Caki2 (cell line): Measurements from ENCODE around the gene LDLRAD3. TPM values are rescaled to one million over a fixed set of nuclear protein-coding genes. Genes with fewer than 3 reads are reported as not detected.
A peak's percentile ranks its signal among the peaks of the same experiment; 100 is the strongest.
"Not testable (repeated sequence)": the region's sequence is repeated elsewhere in the genome, so short reads cannot be mapped to it uniquely, and the experiment has no call there.

Experiments
- DNase-seq: peaks from one replicate; pipeline ENCODE4 v3.0.0-alpha.2; 2015; ENCODE audit warnings: low read depth
- in situ Hi-C: cut with HindIII; loops from 2 replicates; pipeline ENCODE4 v1.10.0; 2016; ENCODE audit warnings: low sequenced_read_pairs, low pct_unique_long_range_greater_than_20kb, mixed read lengths
- total RNA-seq: library from RNA; depleted of rRNA; stranded (reverse); fragments of >200 nt; shearing (Covaris generic); gene quantifications from 2 replicates; pipeline ENCODE4 v1.2.3, GENCODE V29; 2014; ENCODE audit warnings: low replicate concordance

Gene LDLRAD3
- total RNA-seq, 1 experiment from 2014 or later = 1.9 TPM

GRCh38 chr11:36024716-36025115 is 80.9 kb downstream of the LDLRAD3 start:
- no peak for DNase-seq
- in situ Hi-C loops = no loop called here

- no peak for DNase-seq
- in situ Hi-C loops = no loop called here
Observed at GRCh38 chr11:36026315-36026968, 82.6 kb downstream of the LDLRAD3 start.

DNA sequence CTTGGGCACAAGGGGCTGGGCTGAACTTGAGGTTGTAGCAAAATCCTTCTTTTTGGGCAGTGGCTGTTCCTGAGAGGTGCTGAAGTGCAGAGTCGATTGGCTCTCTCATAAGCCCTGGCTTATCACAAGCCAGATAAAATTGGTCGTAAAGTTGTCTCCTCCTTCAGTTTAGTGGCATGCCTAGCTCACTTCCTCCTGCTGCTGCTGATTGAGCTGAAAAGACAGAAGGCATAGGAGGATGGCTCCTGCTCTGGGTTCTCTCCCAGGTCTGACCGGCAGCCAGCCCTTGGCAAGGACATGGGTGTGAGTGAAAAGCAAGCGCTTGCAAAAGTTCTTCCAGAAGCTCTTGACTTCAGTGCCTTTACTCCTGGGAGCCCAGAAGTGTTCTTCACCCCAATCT is 83.9 kb downstream of the LDLRAD3 start:
- in situ Hi-C loops = no loop called here
- DNase-seq = no peak

- DNase-seq = no peak
- in situ Hi-C loops = no loop called here
Observed at GRCh38 chr11:36029616-36030015, 85.8 kb downstream of the LDLRAD3 start.

GRCh38 chr11:36030731-36031281 is 86.9 kb downstream of the LDLRAD3 start:
- in situ Hi-C loops = no loop called here
- DNase-seq = no peak

DNA sequence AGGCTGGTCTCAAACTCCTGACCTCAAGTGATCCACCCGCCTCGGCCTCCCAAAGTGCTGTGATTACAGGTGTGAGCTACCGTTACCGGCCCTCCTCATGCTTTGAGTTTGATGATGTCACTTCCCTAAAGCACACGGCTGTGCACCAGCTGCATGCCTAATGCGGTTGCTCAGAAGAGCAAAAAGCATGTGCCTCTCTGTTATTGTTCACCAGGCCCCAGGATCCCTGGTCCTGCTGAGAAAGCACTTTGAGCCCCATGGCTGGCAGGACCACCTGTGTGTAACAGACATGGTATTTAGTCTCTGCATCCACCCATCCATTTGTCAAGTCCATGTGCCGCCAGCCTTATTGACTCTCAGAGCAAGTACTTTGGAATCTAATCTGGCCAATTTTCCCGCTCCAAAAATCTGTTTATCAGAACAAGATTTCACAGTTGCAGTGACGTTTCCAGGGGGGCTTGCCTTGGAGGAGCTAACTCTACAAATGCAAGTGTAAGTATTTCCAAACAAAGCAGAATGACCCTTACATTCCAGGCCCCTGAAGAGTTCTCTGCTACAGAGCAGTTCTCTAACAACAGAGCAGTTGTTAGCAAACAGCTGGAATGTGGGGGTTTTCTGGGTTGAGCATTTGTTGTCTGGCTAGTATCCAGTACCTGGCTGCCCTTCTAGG is 89.4 kb downstream of the LDLRAD3 start:
- in situ Hi-C loops = no loop called here
- no peak for DNase-seq

DNA sequence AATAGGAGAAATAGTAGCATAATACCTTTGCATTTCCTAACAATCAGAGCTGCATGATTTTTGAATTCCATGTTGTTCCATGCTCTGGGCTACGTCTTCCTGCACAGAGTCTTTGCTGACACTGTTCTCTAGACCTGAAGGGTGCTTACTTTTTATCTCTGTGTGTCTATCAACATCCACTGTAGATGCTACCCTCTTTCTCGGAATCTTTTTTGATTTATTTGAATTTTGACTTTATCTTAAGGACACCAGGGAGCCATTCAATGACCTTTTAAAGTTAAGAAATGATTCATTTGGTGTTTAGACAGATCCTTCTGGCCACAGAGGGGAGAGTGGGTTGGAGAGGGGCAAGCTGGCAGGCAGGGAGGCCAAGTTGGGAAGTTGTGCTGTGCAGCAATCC is 90.1 kb downstream of the LDLRAD3 start:
- in situ Hi-C loops = no loop called here
- no peak for DNase-seq

- DNase-seq = peak; percentile 17
- in situ Hi-C loops = no loop called here
Observed at GRCh38 chr11:36034551-36035331, 90.9 kb downstream of the LDLRAD3 start.

GRCh38 chr11:36035454-36035853 is 91.6 kb downstream of the LDLRAD3 start:
- in situ Hi-C loops = no loop called here
- DNase-seq = no peak

GRCh38 chr11:36035999-36036398 is 92.1 kb downstream of the LDLRAD3 start:
- no peak for DNase-seq
- in situ Hi-C loops = no loop called here

- in situ Hi-C loops = no loop called here
- DNase-seq = peak; percentile 19
Observed at GRCh38 chr11:36037031-36037430, 93.2 kb downstream of the LDLRAD3 start.

DNA sequence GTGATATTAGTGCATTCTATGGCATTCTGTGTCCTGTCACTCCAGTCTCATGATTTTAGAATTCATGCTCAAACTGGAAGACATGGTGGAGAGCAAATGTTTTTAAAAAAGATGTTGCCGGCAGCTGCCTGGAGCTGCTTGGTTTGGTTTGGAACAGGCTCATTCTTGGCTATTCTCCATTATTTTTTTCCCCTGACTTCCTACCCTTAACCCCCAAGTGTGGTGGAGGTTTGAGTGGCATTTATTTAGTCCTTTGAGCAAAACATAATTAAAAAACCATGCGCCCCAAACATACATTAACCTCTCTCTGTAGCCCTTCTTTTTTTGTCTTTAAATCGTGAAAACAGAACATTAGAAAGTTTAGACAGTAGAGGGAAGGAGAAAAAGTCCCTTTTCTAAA is 94.7 kb downstream of the LDLRAD3 start:
- in situ Hi-C loops = no loop called here

GRCh38 chr11:36039471-36039870 is 95.6 kb downstream of the LDLRAD3 start:
- in situ Hi-C loops = no loop called here

More for the DNA sequence above, 94.7 kb downstream of the LDLRAD3 start:
- no peak for DNase-seq

DNA sequence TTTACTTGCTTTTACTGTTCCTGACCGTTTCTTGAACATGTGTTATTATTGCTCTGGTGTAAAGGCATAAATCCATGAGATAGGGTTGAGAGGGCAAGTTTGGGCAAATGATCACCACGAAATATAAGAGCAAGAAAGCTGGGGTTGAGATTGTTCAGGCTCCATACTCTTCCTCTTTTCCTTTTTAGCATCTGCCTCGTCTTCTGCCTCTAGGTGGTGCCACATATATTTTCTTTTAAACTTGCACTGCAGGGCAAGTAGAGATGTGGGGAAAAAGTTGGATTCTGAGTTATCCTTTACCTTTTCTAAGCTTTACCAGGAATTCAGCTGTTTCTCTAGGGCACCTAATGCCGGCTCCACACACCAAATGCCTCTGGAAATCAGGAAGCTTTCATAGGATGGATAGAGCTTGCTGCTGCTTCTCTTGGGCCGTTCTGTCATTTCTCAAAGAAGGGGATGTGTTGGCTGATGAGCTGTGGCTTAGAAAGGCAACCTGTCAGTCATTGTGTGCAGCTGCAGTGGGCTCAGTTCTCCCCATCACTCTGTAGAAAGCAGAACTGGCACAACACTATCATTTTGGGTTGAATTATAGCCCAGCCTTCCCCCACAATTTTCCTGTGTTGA is 98.2 kb downstream of the LDLRAD3 start:
- peak; percentile 2 for DNase-seq
- in situ Hi-C loops = no loop called here

More at GRCh38 chr11:36039471-36039870, 95.6 kb downstream of the LDLRAD3 start:
- no peak for DNase-seq

- in situ Hi-C loops = no loop called here
- no peak for DNase-seq
Observed at GRCh38 chr11:36044636-36045035, 100.8 kb downstream of the LDLRAD3 start.

DNA sequence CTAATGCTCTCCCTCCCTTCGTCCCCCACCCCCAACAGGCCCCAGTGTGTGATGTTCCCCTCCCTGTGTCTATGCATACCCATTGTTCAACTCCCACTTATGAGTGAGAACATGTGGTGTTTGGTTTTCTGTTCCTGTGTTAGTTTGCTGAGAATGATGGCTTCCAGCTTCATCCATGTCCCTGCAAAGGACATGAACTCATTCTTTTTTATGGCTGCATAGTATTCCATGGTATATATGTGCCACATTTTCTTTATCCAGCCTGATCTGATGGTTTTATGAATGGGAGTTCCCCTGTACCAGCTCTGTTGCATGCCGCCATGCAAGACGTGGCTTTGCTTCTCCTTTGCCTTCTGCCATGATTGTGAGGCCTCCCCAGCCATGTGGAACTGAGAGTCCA is 102.1 kb downstream of the LDLRAD3 start:
- in situ Hi-C loops, DNase-seq: not testable (repeated sequence)

DNA sequence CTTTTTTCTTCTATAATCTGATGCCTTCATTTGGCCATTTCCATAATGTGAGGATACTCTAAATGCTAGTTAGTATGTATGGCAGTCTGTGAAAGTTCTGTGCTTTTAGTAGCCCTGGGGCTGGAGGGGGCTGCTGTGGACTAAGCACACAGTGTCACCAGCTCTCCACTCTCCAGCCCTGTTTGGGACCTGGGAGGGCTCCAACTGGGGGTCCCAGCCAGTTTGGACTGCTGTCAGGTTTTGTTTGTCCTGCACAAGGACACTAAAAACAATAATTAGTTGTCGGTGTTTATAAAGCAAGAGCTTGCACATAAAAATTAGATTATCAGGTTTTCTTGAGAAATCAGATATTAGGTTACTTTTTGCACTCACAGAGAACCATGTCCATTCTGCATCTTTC is 103.1 kb downstream of the LDLRAD3 start:
- DNase-seq = no peak
- in situ Hi-C loops = no loop called here

DNA sequence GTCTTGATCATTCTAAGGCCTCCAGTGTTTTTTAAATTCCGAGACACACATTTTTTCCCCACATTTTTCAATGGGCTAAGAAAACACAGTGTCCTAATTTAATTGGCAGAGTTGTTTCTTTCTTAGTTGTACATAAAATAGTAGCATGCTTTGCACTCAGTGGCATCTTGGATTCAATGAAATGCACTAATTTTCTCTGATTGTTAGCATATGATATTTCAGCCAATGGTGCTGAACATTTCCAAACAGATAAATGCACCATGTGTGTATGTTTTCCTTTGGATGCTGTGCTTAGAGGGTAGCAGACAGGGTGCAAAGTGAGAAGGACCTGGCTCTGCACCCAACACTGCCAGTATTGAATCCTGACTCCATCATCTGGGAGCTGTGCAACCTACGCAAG is 103.5 kb downstream of the LDLRAD3 start:
- in situ Hi-C loops = no loop called here
- DNase-seq = no peak
